DLD1 (cell line): ENCODE measurements around the gene GALNT17.

Experiments used
- in situ Hi-C: cut with HindIII; loops from 2 replicates; pipeline ENCODE4 v1.10.0; 2017; ENCODE audit warnings: low sequenced_read_pairs

Gene GALNT17

GRCh38 chr7:71329030-71329660 is 197.2 kb downstream of the GALNT17 start:
- in situ Hi-C loops = no loop called here

GRCh38 chr7:71332207-71332606 is 200.3 kb downstream of the GALNT17 start:
- in situ Hi-C loops = no loop called here

GRCh38 chr7:71334541-71334940 is 202.6 kb downstream of the GALNT17 start:
- in situ Hi-C loops = no loop called here

- in situ Hi-C loops = no loop called here
These were observed 206.9 kb downstream of the GALNT17 start for GRCh38 chr7:71338866-71339265.

- in situ Hi-C loops = no loop called here
These were observed 208.0 kb downstream of the GALNT17 start for GRCh38 chr7:71339924-71340323.

GRCh38 chr7:71342202-71342601 is 210.3 kb downstream of the GALNT17 start:
- in situ Hi-C loops = no loop called here

GRCh38 chr7:71343039-71343438 is 211.1 kb downstream of the GALNT17 start:
- in situ Hi-C loops = no loop called here

- in situ Hi-C loops = no loop called here
These were observed 211.9 kb downstream of the GALNT17 start for GRCh38 chr7:71343892-71344291.

- in situ Hi-C loops = no loop called here
These were observed 213.4 kb downstream of the GALNT17 start for GRCh38 chr7:71345117-71345884.

GRCh38 chr7:71348821-71349681 is 217.1 kb downstream of the GALNT17 start:
- in situ Hi-C loops = no loop called here

- in situ Hi-C loops = no loop called here
These were observed 217.9 kb downstream of the GALNT17 start for GRCh38 chr7:71349682-71350481.

GRCh38 chr7:71350680-71351079 is 218.7 kb downstream of the GALNT17 start:
- in situ Hi-C loops = no loop called here

- in situ Hi-C loops = no loop called here
These were observed 222.8 kb downstream of the GALNT17 start for GRCh38 chr7:71354716-71355115.

GRCh38 chr7:71361451-71362032 is 229.6 kb downstream of the GALNT17 start:
- in situ Hi-C loops = no loop called here

- in situ Hi-C loops = no loop called here
These were observed 230.3 kb downstream of the GALNT17 start for GRCh38 chr7:71362240-71362639.

GRCh38 chr7:71363223-71363622 is 231.3 kb downstream of the GALNT17 start:
- in situ Hi-C loops = no loop called here

GRCh38 chr7:71363627-71364026 is 231.7 kb downstream of the GALNT17 start:
- in situ Hi-C loops = no loop called here

GRCh38 chr7:71364551-71364950 is 232.6 kb downstream of the GALNT17 start:
- in situ Hi-C loops = no loop called here

GRCh38 chr7:71372991-71373390 is 241.0 kb downstream of the GALNT17 start:
- in situ Hi-C loops = loop anchor here (5.0 kb wide), 1 partner anchor 34 kb away; no protein-coding TSS in a partner anchor

GRCh38 chr7:71377062-71377461 is 245.1 kb downstream of the GALNT17 start:
- in situ Hi-C loops = no loop called here
